Panc1 (cell line): Measurements from ENCODE around the gene AGPAT3.

ENCODE experiments used
- POLR2AphosphoS5 ChIP-seq: IDR thresholded peaks from 2 replicates; pipeline ENCODE4 v1.6.1; 2012; ENCODE audit warnings: mild to moderate bottlenecking, low read depth, low read length, moderate library complexity
- SIN3A ChIP-seq: IDR thresholded peaks from 2 replicates; pipeline ENCODE4 v1.6.1; 2012; ENCODE audit warnings: low read depth, mild to moderate bottlenecking, low read length, moderate library complexity, borderline replicate concordance; ENCODE audit not compliant: insufficient read depth
- TF ChIP-seq, protein P1 (sequence below): fragments of 450-650 bp; IDR thresholded peaks from 2 replicates; pipeline ENCODE4 v1.5.1; 2017; ENCODE audit warnings: mild to moderate bottlenecking
- TF ChIP-seq, protein P2 (sequence below), 2 experiments: IDR thresholded peaks; 2 replicates each; pipeline ENCODE4 v1.6.1; 2011 to 2012; ENCODE audit warnings: low read depth in 2 of 2, control low read depth in 1 of 2, low read length in 1 of 2, mild to moderate bottlenecking in 1 of 2, moderate library complexity in 1 of 2; ENCODE audit not compliant: insufficient read depth in 1 of 2

DNA sequence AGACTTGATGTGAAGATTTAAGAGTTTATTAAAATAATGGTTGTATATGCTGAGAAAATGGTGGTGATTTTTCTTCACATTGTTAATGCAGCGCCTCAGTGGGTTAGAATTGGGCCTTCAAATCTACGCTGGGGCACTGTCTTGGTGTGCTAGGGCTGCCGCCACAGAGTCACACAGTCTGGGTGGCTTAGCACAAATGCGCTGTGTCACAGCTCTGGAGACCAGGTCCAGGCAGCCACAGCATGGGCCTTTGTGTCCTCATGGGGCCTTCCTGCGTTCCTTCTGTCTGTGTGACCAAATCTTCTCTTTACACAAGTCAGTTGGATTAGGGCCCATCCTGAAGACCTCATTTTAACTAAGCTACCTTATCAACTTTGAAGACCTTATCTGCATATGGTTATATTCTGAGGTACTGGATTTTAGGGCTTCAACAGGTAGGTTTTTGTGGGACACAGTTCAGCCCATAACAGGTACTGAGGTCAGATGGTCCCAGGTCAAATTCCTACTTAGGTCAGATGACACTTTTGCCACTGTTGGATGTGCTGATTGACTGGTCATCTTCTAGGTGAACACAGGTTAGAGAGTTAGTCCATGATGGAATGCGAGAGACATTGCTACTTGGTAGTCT, 164.6 kb downstream of the AGPAT3 start:
- TF ChIP-seq, protein P1, sequence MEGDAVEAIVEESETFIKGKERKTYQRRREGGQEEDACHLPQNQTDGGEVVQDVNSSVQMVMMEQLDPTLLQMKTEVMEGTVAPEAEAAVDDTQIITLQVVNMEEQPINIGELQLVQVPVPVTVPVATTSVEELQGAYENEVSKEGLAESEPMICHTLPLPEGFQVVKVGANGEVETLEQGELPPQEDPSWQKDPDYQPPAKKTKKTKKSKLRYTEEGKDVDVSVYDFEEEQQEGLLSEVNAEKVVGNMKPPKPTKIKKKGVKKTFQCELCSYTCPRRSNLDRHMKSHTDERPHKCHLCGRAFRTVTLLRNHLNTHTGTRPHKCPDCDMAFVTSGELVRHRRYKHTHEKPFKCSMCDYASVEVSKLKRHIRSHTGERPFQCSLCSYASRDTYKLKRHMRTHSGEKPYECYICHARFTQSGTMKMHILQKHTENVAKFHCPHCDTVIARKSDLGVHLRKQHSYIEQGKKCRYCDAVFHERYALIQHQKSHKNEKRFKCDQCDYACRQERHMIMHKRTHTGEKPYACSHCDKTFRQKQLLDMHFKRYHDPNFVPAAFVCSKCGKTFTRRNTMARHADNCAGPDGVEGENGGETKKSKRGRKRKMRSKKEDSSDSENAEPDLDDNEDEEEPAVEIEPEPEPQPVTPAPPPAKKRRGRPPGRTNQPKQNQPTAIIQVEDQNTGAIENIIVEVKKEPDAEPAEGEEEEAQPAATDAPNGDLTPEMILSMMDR = no peak
- no peak for TF ChIP-seq POLR2AphosphoS5
- no peak for TF ChIP-seq SIN3A
- TF ChIP-seq, protein P2, sequence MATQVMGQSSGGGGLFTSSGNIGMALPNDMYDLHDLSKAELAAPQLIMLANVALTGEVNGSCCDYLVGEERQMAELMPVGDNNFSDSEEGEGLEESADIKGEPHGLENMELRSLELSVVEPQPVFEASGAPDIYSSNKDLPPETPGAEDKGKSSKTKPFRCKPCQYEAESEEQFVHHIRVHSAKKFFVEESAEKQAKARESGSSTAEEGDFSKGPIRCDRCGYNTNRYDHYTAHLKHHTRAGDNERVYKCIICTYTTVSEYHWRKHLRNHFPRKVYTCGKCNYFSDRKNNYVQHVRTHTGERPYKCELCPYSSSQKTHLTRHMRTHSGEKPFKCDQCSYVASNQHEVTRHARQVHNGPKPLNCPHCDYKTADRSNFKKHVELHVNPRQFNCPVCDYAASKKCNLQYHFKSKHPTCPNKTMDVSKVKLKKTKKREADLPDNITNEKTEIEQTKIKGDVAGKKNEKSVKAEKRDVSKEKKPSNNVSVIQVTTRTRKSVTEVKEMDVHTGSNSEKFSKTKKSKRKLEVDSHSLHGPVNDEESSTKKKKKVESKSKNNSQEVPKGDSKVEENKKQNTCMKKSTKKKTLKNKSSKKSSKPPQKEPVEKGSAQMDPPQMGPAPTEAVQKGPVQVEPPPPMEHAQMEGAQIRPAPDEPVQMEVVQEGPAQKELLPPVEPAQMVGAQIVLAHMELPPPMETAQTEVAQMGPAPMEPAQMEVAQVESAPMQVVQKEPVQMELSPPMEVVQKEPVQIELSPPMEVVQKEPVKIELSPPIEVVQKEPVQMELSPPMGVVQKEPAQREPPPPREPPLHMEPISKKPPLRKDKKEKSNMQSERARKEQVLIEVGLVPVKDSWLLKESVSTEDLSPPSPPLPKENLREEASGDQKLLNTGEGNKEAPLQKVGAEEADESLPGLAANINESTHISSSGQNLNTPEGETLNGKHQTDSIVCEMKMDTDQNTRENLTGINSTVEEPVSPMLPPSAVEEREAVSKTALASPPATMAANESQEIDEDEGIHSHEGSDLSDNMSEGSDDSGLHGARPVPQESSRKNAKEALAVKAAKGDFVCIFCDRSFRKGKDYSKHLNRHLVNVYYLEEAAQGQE (IDR thresholded peaks at IDR 0.05; ENCODE audit: insufficient read depth in 1 of 2, low read depth in 2 of 2, low read length in 1 of 2) = no peak
